Measurements from ENCODE around the gene BMP10. TPM values are rescaled to one million over a fixed set of nuclear protein-coding genes. Genes with fewer than 3 reads are reported as not detected.

The BMP10 gene
- total and polyA plus RNA-seq, 2 of the 13 experiments (the other 11 are each of a cell fraction or from before 2014, with no cell fraction given): not detected

- Histone ChIP-seq H2AFZ (ENCODE audit: low read length) (no peak overlapping the region), H3K27ac (ENCODE audit: extremely low read length, insufficient read depth, low read length) (no peak overlapping the region), H3K4me1 (ENCODE audit: insufficient read depth, low read length) (no peaks in the 10 kb centered on the region), H3K9me3 (ENCODE audit: low read length) (no peaks in the 10 kb centered on the region), H3K36me3 (replicated peaks in 1 of 2; ENCODE audit: control insufficient read depth in 1 of 2, insufficient read depth in 2 of 2, low read length in 2 of 2) (no peaks in the 10 kb centered on the region), H4K20me1 (ENCODE audit: insufficient read depth, low read length) (no peaks in the 10 kb centered on the region), H3K9ac (ENCODE audit: insufficient read depth, low read depth, low read length) (no peak overlapping the region), H3K4me2 (ENCODE audit: low read depth, low read length) (no peak overlapping the region), H3K27me3 (ENCODE audit: control insufficient read depth in 1 of 2, insufficient read depth in 2 of 2, low read length in 2 of 2) (peaks cover 0 to 10% of the 10 kb centered on the region in 2 experiments; a peak in 2 of 5 replicates), H3K4me3 (replicated peaks in 1 of 3; ENCODE audit: insufficient read depth in 1 of 3, low read depth in 2 of 3, low read length in 3 of 3) (no peak overlapping the region), H3K79me2 (ENCODE audit: insufficient read depth, low read length) (no peaks in the 10 kb centered on the region)
- in situ Hi-C loops (cut with HindIII; ENCODE audit: extremely low pct_ligation_motif_present, low pct_unique_long_range_greater_than_20kb): no loop called here
- no TSS peak for BruUV-seq (replicated peaks)
- TF ChIP-seq ZNF883 (CRISPR knock-in tag; IDR thresholded peaks at IDR 0.05; ENCODE audit: not compliant biosample characterization): no peak
- TF ChIP-seq PRPF4 (IDR thresholded peaks at IDR 0.05; ENCODE audit: low read depth, low read length, poor library complexity, severe bottlenecking): no peak
- TF ChIP-seq GTF2F1 (IDR thresholded peaks at IDR 0.05; ENCODE audit: low read length): no peak
- no peak for TF ChIP-seq ZNF691 (CRISPR knock-in tag; IDR thresholded peaks at IDR 0.05; ENCODE audit: borderline replicate concordance, low read depth)
- no peak for TF ChIP-seq ZNF563 (CRISPR knock-in tag; IDR thresholded peaks at IDR 0.05)
- TF ChIP-seq TCF12 (IDR thresholded peaks at IDR 0.05): no peak
- TF ChIP-seq TCF12 (CRISPR knock-in tag; IDR thresholded peaks at IDR 0.05): no peak
- no peak for FAIRE-seq
- no peak for DNase-seq (ENCODE audit: low spot score)
- no peak for ATAC-seq
- ChIA-PET POLR2A (no interaction called here), CTCF (ENCODE audit: low intra/inter-chr PET ratio, low total read pairs) (no interaction called here)
- intact Hi-C loops (cut with micrococcal nuclease; ENCODE audit: unreplicated experiment): no loop called here
Measured at GRCh38 chr2:68865108-68865507, 6.1 kb downstream of the BMP10 start.

DNA sequence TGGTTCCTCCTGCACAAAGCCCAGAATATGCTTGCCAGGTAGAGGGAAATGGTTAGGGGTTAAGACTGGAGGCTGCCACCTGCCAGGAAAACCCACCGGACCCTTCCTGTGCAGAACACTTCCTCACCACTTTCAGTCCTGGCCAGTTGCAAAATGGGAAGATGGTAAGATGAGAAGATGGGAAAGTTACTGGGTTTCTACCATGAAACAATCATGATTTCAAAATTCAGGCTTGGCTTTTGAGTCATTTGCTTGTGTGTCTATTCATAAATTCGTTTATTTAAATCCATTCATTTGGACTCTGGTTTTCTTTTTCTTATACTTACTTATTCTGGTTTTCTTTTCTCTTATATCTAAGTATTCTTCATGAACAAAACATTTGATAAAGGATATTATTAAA lies 7.2 kb downstream of the BMP10 start:
- Histone ChIP-seq H2AFZ (ENCODE audit: low read length) (no peak overlapping the region), H3K9ac (ENCODE audit: insufficient read depth, low read depth, low read length) (no peak overlapping the region), H3K27ac (ENCODE audit: extremely low read length, insufficient read depth, low read length) (no peak overlapping the region), H3K4me3 (replicated peaks in 1 of 3; ENCODE audit: insufficient read depth in 1 of 3, low read depth in 2 of 3, low read length in 3 of 3) (no peak overlapping the region), H3K79me2 (ENCODE audit: insufficient read depth, low read length) (no peaks in the 10 kb centered on the region), H3K4me1 (ENCODE audit: insufficient read depth, low read length) (no peaks in the 10 kb centered on the region), H3K27me3 (ENCODE audit: control insufficient read depth in 1 of 2, insufficient read depth in 2 of 2, low read length in 2 of 2) (peaks cover 0 to 10% of the 10 kb centered on the region in 2 experiments; a peak in 2 of 5 replicates), H3K9me3 (ENCODE audit: low read length) (no peaks in the 10 kb centered on the region), H3K4me2 (ENCODE audit: low read depth, low read length) (no peak overlapping the region), H3K36me3 (replicated peaks in 1 of 2; ENCODE audit: control insufficient read depth in 1 of 2, insufficient read depth in 2 of 2, low read length in 2 of 2) (no peaks in the 10 kb centered on the region), H4K20me1 (ENCODE audit: insufficient read depth, low read length) (no peaks in the 10 kb centered on the region)
- intact Hi-C loops (cut with micrococcal nuclease; ENCODE audit: unreplicated experiment) (no loop called here), in situ Hi-C loops (cut with HindIII; ENCODE audit: extremely low pct_ligation_motif_present, low pct_unique_long_range_greater_than_20kb) (no loop called here)
- ChIA-PET POLR2A (no interaction called here), CTCF (ENCODE audit: low intra/inter-chr PET ratio, low total read pairs) (no interaction called here)
- ATAC-seq (no peak), DNase-seq (ENCODE audit: low spot score) (no peak), FAIRE-seq (no peak)
- 3% methylated on average over 2 of the region's 2 CpGs for WGBS (ENCODE audit: low lambda C conversion rate)
- BruUV-seq (replicated peaks): no TSS peak
- TF ChIP-seq THAP8 (CRISPR knock-in tag; IDR thresholded peaks at IDR 0.05; ENCODE audit: borderline replicate concordance) (no peak), ZNF564 (CRISPR knock-in tag; IDR thresholded peaks at IDR 0.05) (no peak), LCORL (IDR thresholded peaks at IDR 0.05) (no peak), LCORL (CRISPR knock-in tag; IDR thresholded peaks at IDR 0.05) (no peak), RORA (CRISPR knock-in tag; IDR thresholded peaks at IDR 0.05) (no peak)

Measured in HepG2 (cell line).